Activated naive CD4-positive, alpha-beta T cell treated with anti-CD3 and anti-CD28 coated beads, Interleukin-2, amount 50 U/mL, for 72 hours (primary cell): ENCODE data around the gene AGAP3. TPM values are rescaled to one million over a fixed set of nuclear protein-coding genes. Genes with fewer than 3 reads are reported as not detected.

Source experiments
- ATAC-seq, 2 donors: fragments of 150-1000 bp; cut with Tn5 transposase; 2 replicates each; pipeline ENCODE4 v1.10.0; 2021; ENCODE audit warnings: mild to moderate bottlenecking in 2 of 2, moderate library complexity in 2 of 2
- DNase-seq, 2 donors: peaks; one replicate each; pipeline ENCODE4 v3.0.0; 2021 to 2022; ENCODE audit warnings: low spot score in 2 of 2
- H3K27ac Mint-ChIP-seq, 2 donors: one replicate each; pipeline ENCODE4 v1.8.0; 2022; ENCODE audit warnings: mild to moderate bottlenecking in 2 of 2, mixed read lengths in 2 of 2
- H3K36me3 Mint-ChIP-seq, 2 donors: one replicate each; pipeline ENCODE4 v1.8.0; 2022; ENCODE audit warnings: mixed read lengths in 2 of 2
- H3K9me3 Mint-ChIP-seq, 2 donors: one replicate each; pipeline ENCODE4 v1.8.0; 2022; ENCODE audit warnings: mixed read lengths in 2 of 2
- total RNA-seq, 2 donors: library from RNA; stranded (reverse); gene quantifications; one replicate each; pipeline ENCODE4 v1.2.3, GENCODE V29; 2022

The AGAP3 gene
- total RNA-seq, 2 donors from 2014 or later: 26.0 to 52.2 TPM

DNA sequence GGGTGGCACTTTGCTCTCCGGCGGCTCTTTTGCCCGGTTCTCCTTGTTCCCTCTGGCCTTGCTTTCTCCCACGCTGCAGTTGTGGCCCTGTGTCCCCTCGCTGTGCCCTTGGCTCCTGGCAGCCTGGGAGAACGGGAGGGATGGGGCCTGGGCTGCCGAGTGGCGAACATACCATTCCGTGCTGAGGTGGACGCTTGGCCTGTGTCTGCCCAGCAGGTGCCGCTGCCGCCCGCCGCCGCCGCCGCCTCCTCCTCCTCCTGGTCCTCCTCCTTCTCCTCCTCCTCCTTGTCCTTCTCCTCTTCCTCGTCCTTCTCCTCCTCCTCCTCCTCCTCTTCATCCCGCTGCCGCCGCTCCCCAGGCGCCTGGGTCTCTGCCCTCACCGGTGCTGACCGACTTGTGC, 36.0 kb downstream of the AGAP3 start:
- H3K9me3 Mint-ChIP-seq: no peaks in the 10 kb centered on the region
- DNase-seq (no peak), ATAC-seq (no peak)
- H3K36me3 Mint-ChIP-seq: no peaks in the 10 kb centered on the region
- no peak overlapping the region for H3K27ac Mint-ChIP-seq

- ATAC-seq (no peak), DNase-seq (no peak)
- H3K27ac Mint-ChIP-seq: no peak overlapping the region
- H3K9me3 Mint-ChIP-seq: no peaks in the 10 kb centered on the region
- H3K36me3 Mint-ChIP-seq: no peaks in the 10 kb centered on the region
Observed at GRCh38 chr7:151122796-151123157, 36.5 kb downstream of the AGAP3 start.

- DNase-seq (no peak), ATAC-seq (peak in 1 of 2 donors; percentile 6)
- Mint-ChIP-seq H3K36me3 (no peaks in the 10 kb centered on the region), H3K27ac (no peak overlapping the region), H3K9me3 (no peaks in the 10 kb centered on the region)
Observed at GRCh38 chr7:151123158-151123821, 37.0 kb downstream of the AGAP3 start.

DNA sequence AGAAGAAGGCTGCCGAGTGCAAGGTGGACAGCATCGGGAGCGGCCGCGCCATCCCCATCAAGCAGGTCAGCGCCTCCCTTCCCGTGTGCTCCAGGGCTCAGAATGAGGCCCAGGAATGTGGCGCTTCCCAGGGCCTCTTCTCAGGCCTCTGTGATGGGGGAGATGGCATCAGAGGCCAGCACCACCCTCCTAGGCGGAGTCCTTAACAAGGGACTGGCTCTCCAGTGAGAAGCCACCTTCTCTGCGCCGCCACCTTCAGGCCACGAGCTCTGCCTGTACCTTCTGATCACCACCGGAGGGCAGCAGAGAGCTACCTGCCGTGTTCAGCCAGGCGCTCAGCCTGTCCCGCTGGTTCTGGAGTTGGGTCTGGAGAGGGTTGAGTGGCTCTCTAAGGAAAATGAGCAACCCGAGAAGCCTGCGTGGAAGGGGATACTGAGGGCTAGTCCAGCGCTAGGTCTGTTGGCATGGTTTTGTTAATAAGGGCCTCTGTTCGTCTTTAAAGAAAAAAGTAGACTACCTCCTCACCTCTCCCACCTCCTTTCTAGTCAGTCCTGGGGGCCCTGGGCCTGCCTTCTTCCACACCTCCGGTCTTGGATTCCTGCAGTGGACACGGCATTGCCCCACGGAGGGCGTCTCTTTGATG, 37.7 kb downstream of the AGAP3 start:
- ATAC-seq (peak; percentile 94), DNase-seq (peak; percentile 78 to 90)
- H3K36me3 Mint-ChIP-seq: no peaks in the 10 kb centered on the region
- no peaks in the 10 kb centered on the region for H3K9me3 Mint-ChIP-seq
- H3K27ac Mint-ChIP-seq: peak overlapping the region in 1 of 2 donors; percentile 29

GRCh38 chr7:151124481-151124880, 38.2 kb downstream of the AGAP3 start:
- ATAC-seq (no peak), DNase-seq (no peak)
- H3K27ac Mint-ChIP-seq: peak overlapping the region in 1 of 2 donors; percentile 29
- no peaks in the 10 kb centered on the region for H3K36me3 Mint-ChIP-seq
- H3K9me3 Mint-ChIP-seq: no peaks in the 10 kb centered on the region

DNA sequence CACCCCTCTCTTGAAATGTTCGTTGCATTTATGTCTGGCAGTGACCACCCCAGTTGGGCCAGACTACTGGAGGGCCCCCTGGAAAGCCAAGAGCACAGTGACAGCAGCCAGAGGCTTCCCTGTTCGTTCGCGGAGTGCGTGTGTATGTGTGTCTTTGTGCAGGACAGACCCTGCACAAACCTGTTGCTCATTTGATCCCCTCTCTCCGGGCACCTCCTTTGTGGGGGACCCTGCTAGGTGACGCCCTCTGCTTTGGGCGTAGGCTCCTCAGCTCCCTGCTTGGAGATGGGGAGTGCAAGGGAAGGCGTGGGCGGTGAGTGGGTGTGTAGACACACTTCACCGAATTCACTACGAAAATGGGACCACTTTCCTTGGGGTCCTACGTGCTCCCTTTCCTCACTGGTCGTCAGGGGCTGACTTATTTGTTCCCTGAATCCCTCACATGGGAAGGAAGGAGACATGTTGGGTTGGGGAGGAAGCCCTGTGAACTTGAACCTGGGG, 38.7 kb downstream of the AGAP3 start:
- no peak for DNase-seq
- H3K36me3 Mint-ChIP-seq: no peaks in the 10 kb centered on the region
- no peak overlapping the region for H3K27ac Mint-ChIP-seq
- no peak for ATAC-seq
- no peaks in the 10 kb centered on the region for H3K9me3 Mint-ChIP-seq

DNA sequence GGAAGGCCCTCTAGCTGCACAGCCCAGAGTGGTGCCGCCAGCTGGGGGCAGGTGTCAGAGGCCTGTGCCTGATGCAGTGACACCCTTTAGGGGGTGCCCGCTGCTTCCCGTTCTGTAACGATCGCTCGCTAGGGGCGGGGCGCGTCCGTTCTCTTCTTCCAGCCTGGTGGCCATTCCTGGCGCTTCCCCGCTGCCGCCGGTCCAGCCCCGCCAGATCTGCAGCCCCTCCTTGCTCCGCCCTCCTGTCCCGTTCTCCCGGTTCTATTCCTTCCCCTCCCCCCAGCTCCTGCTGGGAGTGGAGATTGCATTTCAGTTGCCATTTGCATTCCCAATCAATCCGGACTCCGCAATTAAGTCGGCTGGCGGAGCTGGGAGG, 39.2 kb downstream of the AGAP3 start:
- Mint-ChIP-seq H3K27ac (no peak overlapping the region), H3K36me3 (no peaks in the 10 kb centered on the region), H3K9me3 (no peaks in the 10 kb centered on the region)
- DNase-seq: no peak
- no peak for ATAC-seq

DNA sequence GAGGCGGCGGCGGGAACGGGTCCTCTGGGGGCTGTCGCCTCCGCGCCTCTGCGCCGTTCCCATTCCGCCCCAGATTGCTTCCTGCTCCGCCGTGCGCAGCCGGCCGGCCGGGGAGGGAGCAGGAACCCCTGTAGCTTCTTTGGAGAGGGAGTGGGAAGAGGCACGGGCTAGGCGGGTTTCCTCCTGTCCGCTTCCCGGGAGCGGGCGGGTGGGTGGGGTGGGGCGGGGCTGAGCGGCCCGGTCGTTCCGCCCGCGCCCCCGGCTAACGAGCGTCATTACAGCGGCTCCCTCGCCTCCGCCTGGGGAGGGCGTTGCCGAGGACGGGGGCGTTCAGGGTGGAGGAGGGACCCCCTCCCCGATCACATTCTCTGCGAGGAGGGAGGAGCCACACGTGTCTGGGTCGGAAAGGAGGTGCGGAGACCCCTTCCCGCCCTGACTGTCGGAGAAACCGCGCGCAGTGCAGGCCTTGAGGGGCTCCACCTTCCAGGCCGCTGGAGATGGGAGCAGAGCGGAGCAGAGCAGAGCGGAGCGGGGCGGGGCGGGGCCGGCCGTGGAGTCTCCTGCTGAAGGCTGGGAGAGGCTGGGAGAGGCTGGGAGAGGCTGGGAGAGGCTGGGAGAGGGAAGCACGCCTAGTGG, 39.7 kb downstream of the AGAP3 start:
- H3K36me3 Mint-ChIP-seq: no peaks in the 10 kb centered on the region
- DNase-seq (no peak), ATAC-seq (no peak)
- no peaks in the 10 kb centered on the region for H3K9me3 Mint-ChIP-seq
- no peak overlapping the region for H3K27ac Mint-ChIP-seq

GRCh38 chr7:151126491-151127137, 40.3 kb downstream of the AGAP3 start:
- Mint-ChIP-seq H3K36me3 (no peaks in the 10 kb centered on the region), H3K9me3 (no peaks in the 10 kb centered on the region), H3K27ac (no peak overlapping the region)
- DNase-seq (no peak), ATAC-seq (no peak)

DNA sequence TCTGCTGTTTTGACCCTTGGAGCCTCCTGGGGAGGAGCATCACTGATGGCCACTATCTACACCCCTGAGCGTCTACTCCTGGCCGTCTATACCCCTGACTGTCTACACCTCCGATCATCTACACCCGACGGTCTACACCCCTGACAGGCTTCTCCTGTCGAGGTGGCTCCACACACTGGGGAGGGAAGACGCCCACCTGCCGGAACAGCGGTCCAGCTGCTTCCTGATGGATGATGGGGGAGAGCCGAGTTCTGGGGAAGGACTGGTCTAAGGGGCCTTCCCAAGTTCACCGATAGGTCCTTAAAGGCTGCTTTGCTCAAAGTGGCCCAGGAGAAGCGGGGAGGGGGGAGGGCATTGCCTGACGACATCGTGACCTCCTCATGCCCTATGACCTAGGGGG, 41.9 kb downstream of the AGAP3 start:
- H3K27ac Mint-ChIP-seq: no peak overlapping the region
- DNase-seq (no peak), ATAC-seq (no peak)
- H3K9me3 Mint-ChIP-seq: no peaks in the 10 kb centered on the region
- no peaks in the 10 kb centered on the region for H3K36me3 Mint-ChIP-seq

- Mint-ChIP-seq H3K9me3 (no peaks in the 10 kb centered on the region), H3K27ac (no peak overlapping the region), H3K36me3 (no peaks in the 10 kb centered on the region)
- no peak for DNase-seq
- no peak for ATAC-seq
Observed at GRCh38 chr7:151128716-151129115, 42.4 kb downstream of the AGAP3 start.

DNA sequence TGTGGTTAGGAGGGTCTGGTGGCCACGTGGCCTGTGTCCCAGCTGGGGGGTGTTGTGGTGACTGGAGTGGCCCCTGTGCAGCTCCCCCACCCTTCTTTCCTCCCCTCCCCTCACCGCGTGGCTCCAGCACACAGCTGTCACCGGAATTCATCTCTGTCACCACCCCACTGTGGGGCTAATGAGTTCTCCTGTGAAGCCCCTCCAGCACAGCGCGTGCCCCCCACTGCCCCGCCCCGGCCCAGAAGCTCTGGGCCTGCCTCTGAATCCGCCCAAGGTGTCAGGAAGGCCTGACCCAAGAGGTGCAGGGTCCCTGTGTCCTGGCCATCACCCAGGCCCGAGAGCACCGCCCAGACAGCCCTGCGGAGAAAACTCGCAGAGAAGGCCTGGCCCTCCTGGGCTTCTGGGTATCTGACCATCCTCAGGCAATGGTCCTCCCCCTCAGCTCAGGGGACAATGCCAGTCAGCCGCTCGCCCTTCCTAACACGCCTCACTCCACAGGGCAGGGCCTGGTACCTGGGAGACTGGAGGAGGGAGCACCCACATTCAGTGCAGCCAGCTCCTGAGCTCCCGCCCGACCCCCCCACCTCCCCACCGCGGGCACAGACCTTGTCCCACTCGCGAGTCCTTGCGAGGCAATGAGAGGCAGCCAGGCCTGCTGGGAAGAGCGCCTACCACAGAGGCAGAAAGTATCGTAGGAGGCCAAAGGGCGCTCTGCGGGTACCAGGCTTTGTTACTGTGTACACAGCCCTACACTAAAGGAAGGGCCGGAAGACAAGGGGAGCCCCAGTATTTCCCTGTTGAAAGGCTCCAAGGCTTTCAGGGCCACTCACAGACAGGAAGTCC, 43.1 kb downstream of the AGAP3 start:
- Mint-ChIP-seq H3K36me3 (no peaks in the 10 kb centered on the region), H3K27ac (peak overlapping the region in 1 of 2 donors; percentile 33), H3K9me3 (no peaks in the 10 kb centered on the region)
- no peak for ATAC-seq
- no peak for DNase-seq

GRCh38 chr7:151129960-151130591, 43.8 kb downstream of the AGAP3 start:
- Mint-ChIP-seq H3K27ac (peak overlapping the region in 1 of 2 donors; percentile 33), H3K36me3 (no peaks in the 10 kb centered on the region), H3K9me3 (no peaks in the 10 kb centered on the region)
- ATAC-seq: no peak
- no peak for DNase-seq

DNA sequence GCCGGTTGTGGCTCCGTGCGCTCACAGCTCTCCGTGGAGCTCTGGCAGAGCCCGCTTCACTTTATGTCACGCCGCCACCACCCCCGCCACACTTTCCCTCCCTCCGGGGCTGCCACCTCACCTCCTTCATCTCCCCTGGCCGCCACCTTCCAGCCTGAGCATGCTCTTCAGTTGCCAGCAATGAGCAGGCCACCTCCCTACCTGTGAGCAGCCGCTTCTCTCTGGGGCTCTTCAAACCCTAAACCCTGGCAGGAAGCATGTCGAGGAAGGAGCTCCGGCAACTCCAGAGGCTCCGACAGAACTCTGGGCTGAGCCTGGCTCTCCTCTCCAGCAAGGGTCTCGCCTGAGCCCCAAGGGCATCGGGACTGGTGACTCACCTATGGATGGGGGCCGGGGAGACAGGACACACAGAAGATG, 44.5 kb downstream of the AGAP3 start:
- ATAC-seq: no peak
- Mint-ChIP-seq H3K9me3 (no peaks in the 10 kb centered on the region), H3K36me3 (no peaks in the 10 kb centered on the region), H3K27ac (peak overlapping the region in 1 of 2 donors; percentile 67)
- DNase-seq: no peak

DNA sequence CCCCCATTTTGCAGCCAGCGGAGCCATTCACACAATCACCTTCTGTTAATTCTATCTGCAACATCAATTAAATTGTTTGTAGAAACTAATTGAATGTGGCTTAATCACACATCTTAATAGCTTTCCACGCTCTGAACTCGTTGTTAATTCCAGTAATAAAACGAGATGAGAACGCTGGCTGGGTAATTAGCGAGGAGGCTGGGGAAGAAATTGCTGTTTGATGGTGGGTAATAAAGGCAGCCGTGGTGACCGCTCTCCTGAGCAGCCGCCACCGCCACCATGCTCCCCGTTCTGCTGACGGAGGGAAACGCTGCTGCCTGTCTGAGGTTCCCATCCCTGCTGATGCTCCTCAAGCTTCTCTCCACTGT, 44.9 kb downstream of the AGAP3 start:
- no peak for ATAC-seq
- Mint-ChIP-seq H3K36me3 (no peaks in the 10 kb centered on the region), H3K27ac (no peak overlapping the region), H3K9me3 (no peaks in the 10 kb centered on the region)
- no peak for DNase-seq

DNA sequence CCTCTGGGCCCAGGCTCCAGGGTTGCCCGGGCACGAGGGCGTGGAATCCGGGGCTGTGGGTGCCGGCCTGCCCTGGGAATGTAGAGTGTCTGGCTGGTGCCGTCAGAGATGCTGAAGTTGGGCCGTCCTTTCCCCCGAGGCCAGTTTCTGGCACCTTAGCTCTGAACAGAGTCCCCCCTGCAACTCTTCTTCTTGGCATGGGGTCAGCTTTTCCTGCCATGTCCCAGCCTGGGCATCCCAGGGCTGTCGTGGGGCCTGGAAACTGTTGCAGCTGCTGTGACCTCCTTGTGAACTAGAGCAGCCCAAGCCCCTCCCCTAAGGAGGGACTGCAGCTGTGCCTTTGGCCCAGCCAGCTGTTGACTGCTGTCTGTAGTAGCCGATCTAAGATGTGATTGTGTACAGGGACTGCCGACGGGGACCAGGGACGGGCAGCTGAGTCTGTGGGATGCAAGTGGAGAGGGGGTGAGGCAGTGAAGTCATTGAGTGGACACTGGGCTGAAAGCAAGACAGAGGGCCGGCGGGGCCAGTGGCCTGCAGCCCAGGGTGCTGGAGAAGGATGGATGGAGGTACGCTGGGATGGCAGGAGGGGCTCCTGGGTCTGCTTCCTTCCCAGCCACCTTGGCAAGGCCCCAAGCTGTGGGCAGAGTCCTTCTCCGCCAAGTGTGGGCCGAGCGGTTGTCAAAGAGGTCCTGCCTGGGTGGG, 45.5 kb downstream of the AGAP3 start:
- no peaks in the 10 kb centered on the region for H3K36me3 Mint-ChIP-seq
- H3K9me3 Mint-ChIP-seq: no peaks in the 10 kb centered on the region
- no peak for DNase-seq
- no peak overlapping the region for H3K27ac Mint-ChIP-seq
- ATAC-seq: no peak
